NOMO-1 treated with DMSO at 0.1 percent for 48 hours (cell line): Measurements from ENCODE around the gene LRRC10B.
A peak's percentile ranks its signal among the peaks of the same experiment; 100 is the strongest.

Source experiments
- DNase-seq: peaks from one replicate; lab custom pipeline; 2025; ENCODE audit not compliant: unreplicated experiment; lab: John Stamatoyannopoulos, UW

Gene LRRC10B

DNA sequence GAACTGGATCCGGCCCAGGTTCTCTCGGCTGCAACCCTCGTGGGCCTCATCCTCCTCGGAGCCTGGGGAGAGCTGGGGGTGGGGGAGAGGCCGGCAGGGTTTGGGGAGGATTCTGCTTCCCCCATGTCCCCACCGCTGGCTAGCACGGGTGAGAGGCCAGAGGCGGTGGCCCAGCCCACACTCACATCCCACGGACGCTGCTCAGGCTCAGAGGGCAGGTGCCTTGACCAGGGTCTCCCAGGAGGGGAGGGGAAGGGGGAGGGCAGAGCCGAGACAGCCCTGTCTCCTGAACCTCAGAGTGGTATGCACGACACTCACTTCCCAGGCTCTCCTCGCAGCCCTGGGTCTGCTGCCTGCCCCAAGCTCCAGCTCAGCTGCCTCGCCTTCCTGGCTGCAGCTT lies 19.6 kb downstream of the LRRC10B start:
- DNase-seq, result no peak

DNA sequence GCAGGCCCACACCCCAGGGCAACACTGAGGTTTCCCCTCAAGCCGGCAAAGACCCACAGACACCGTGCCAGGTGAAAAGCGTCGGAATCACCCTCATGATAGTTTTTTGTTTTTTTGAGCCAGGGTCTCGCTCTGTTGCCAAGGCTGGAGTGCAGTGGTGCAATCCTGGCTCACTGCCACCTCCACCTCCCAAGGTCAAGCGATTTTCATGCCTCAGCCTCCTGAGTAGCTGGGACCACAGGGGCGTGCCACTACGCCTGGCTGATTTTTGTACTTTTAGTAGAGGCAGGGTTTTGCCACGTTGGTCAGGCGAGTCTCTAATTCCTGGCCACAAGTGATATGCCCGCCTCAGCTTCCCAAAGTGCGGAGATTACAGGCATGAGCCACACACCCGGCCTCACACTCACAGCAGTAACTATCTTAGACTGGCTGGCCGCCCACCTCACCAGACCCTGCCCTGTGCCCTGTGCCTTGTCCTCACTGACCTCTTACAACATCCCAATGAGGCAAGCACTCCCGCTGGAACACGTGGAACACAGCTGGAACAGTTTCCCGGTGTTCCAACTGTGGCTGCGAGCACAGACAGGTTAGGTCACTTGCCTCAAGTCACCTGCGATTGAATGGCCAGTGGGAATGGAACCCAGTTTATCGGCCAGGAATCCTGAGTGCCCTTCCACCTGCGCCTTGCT lies 21.1 kb downstream of the LRRC10B start:
- no peak for DNase-seq

GRCh38 chr11:61531044-61531443 lies 22.5 kb downstream of the LRRC10B start:
- no peak for DNase-seq

GRCh38 chr11:61532134-61533038 lies 23.8 kb downstream of the LRRC10B start:
- peak; percentile 18 for DNase-seq

DNA sequence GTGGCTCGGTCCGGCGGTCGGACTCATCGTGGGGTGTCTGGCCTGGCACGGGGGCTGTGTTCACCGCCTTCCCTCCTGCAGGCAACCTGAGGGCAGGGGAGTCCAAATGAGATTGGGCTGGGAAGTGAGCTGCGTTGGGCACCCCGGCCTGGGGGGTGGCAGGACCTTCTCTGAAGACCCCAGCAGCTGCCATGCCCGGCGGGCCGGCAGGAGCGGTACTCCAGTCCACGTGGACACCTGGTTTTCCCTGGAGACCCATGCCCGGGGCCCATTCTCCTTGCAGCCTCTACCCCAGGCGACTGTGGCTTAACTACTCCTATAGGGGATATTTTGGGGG lies 24.5 kb downstream of the LRRC10B start:
- DNase-seq, result no peak

DNA sequence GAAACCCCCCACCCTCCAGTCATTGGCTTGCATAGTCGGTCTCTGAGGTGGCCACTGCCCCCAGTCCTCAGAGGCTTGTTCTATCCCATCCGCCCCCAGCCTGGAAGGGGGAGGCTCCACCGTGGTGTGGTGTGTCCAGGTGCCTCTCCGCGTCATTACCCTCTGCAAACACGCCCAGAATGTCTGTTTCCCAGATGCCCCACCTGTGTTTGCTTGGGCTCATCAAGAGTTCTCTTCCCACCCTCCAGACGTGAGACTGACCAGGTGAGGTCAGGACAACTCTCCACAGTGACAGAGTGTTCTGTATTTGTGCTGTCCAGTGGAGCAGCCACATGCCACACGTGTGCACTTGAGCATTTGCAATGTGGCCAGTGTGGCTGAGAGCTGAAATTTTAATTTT lies 24.9 kb downstream of the LRRC10B start:
- DNase-seq, result no peak

DNA sequence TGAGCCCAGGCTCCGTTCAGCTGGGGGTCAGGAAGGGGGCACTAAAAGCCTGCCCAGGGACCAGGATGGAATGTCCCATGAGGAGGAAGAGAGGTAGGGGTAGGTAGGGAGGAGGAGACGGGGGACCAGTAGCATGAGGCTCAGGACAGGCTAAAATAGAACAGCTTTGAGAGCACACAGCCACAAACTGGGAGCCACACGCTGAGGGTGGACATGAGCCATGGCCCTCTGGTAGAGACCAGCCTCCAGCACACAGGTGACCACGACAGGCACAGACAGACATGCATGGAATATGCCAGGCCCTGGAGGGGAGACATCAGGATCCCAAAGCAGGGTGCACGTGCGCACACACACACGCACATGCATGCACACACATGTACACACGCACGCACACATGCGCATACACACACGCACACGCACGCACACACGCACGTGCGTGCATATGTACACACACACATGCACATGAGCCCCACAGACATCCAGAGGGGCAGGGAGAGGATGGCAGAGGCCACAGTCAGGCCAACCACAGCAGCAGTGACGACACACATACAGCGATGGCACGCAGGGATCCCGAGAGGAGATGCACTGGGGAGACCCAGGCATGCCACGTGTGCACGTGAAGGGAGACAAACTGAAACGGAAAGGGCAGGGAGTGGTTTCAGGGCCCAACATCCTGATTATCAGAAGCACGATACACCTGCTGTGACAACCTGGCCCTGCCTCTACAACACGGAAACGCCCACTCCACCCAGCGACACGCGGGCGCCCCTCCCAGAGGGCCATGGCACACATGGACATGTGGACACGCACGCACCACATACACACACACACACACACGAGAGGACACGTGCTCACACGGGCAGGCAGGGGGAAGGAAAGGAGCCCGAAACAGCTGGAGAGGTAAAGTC lies 25.7 kb downstream of the LRRC10B start:
- no peak for DNase-seq

DNA sequence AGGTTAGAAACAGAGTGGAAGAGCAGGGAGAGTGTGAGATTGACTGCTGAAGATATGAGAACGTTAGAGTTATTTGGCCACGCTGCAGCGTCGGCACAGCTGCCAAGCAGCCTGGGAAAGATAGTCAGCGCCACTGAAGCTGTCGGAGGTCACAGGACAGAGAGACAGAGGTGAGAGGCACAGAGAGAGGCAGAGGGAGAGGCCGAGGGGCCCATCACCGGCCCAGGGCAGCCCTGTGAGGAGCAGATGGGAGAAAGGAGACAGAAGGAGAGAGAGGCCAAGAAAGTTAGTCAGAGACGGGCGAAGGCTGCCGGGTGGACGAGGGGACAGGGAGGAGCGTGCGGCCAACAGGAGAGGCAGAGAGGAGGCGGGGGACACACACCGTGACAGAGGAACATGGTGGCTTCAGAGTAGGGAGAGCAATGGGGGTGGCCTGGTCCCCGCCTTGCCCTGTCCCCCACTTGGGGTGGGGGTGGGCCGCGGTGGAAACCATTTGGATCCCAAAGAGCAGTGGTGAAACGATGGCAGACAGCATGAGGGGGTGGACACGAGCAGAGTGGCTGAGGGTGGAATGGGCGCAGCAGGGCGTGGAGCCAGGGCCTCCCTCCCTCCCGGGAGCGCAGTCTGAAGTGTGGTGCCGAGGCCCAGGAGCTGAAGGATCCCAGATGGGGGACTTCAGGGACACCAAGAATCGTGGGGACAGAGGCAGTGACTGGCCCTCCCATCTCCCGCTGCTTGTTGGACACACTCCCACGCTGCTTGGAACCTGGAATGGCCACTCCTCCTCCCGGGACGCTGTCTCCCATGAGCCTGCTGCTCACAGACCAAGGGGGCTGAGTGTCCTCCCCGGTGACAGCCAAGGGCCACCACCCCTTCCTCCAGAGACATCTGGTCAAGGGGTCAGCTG lies 26.6 kb downstream of the LRRC10B start:
- DNase-seq, result no peak

DNA sequence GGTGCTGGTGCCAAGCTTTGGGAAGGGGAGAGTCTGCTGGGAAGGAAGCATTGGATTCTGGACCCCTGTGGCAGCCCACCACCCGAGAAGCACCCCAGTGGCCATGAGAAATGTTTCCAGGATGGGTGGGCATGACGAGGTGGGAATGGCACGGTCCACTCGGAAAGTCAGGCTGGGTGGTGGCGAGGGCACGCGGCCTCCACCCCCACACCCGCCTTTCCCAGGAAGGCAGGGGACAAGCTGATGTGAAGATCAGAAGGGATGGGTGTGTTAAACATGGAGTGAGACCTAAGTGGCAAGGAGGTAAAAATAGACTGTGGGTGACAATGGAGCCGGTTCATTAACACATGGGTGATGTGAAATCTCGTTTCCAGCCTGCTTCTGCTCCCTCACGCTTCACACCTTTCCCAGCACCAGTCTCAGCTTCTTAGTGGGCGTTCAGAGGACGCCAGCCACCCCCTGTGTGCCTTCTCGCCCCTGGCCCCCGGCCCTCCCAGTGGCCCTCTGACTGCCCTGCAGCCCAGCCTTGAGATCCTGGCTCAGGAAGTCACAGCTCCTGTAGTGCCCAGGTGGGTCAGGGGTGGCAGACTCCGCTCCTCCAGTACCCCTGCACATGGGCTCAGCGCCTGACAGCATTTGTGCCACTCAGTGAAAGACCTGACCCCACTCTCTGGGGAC lies 27.6 kb downstream of the LRRC10B start:
- DNase-seq, result no peak

DNA sequence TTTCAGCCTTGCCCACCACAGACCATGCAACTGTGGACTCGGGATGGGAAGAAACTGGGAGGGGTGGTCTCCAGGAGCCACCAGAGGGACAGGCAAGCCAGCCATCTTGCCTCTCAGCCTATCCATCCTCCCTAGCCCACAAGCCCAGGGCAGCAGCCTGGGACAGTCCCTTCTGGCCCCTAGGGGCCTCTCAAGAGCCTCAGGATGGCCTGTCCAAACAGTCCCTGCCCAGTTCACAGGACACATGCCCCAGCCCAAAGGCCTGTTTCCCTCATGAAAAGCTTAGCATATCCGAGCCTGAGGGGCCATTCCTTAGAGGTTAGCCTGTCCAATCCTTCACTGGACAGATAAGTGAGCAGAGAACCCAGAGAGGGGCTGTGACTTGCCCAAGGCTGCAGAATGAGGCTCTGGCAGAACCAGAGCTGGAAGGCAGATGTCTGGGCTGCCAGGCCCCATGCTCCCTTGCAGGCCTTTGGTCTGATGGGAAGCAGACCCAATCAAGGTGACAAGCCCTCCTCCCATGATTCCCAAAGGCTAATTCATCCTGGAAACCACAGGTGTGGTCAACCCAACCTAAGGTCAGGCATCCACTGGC lies 28.2 kb downstream of the LRRC10B start:
- no peak for DNase-seq

DNA sequence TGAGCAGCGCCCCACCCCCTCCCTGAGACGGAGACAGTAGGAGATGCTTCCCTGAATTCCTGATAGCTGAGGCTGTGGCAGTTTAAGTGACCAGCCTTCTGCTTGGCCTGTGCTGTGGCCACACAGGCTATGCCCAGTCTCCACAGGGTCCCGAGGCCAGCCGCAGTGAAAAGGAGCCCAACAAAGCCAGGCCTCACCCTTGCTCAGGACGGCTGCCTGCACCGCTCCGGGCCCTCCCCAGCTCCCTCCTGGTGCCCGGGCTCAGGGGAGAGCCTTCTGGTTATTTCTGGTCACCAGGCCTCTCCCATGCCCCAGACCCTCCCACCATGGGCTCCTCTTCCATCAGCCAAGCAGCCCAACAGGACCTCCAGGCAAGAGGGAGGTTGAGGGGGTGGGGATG lies 28.8 kb downstream of the LRRC10B start:
- DNase-seq, result no peak

DNA sequence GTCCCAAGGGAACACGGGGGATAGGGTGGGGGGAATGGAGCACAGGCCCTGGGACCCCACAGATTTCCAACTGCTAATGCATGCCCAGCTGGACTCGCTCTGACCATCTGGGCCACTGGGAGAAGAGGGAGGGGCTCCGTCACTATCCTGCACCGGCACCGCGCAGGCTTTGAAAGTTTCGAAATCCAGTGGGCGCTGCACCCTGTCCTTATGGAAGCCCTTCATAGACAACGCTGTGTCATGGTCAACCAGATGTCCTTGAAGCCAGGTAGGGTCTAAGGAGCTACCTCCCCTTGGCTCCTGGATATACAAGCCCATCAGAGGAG lies 30.1 kb downstream of the LRRC10B start:
- DNase-seq, result no peak

- no peak for DNase-seq
Observed at GRCh38 chr11:61539006-61539405, 30.5 kb downstream of the LRRC10B start.

- no peak for DNase-seq
Observed at GRCh38 chr11:61539831-61540357, 31.3 kb downstream of the LRRC10B start.

- no peak for DNase-seq
Observed at GRCh38 chr11:61540528-61540927, 32.0 kb downstream of the LRRC10B start.

DNA sequence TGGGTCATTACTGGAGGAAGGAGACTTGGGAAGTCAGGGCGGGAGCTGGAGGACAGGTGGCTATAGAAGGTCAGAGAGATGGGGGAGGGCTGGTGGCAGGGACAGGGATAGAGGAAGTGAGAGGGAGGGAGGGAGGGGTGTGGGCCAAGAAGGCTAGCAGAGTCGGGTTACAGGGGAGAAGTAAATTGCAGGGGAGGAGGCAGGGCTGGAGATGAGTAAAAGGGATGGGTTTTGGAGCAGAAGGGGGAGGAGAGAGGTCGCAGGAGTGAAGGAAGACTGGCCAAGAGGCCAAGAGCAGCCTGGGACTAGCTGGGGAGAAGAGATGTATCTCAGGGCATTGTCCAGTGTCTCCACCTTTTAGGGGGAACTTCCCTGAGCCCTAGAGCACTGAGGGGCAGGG lies 33.0 kb downstream of the LRRC10B start:
- DNase-seq, result peak; percentile 43

- no peak for DNase-seq
Observed at GRCh38 chr11:61542024-61542461, 33.5 kb downstream of the LRRC10B start.

DNA sequence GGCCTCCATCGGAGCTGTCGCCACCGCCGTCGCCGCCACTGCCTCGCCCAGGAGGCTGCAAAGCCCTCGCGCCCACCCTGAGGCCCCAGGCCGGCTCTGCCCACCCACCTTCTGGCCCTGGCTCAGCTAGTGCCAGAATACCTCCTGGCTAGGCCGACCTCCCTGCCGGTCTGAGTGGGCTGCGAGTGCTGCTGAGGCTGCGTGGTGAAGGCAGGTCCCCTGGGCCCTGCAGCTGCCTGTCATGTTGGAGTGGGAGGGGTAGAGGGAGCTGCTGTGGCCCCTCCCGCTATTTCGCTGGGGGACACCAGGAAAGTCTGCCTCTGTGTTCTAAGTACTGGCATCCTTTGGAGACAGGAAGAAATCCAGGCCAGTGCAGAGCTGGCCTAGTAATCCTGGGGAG lies 34.2 kb downstream of the LRRC10B start:
- no peak for DNase-seq

- no peak for DNase-seq
Observed at GRCh38 chr11:61543606-61544306, 35.2 kb downstream of the LRRC10B start.
